HS-27A (cell line): ENCODE data around the gene SLC19A1.
"Not testable (repeated sequence)": the region's sequence is repeated elsewhere in the genome, so short reads cannot be mapped to it uniquely, and the experiment has no call there.

ENCODE experiments used
- DNase-seq: peaks from one replicate; pipeline ENCODE4 v3.0.0-alpha.2; 2012; ENCODE audit warnings: low read depth, missing footprints

The SLC19A1 gene

DNA sequence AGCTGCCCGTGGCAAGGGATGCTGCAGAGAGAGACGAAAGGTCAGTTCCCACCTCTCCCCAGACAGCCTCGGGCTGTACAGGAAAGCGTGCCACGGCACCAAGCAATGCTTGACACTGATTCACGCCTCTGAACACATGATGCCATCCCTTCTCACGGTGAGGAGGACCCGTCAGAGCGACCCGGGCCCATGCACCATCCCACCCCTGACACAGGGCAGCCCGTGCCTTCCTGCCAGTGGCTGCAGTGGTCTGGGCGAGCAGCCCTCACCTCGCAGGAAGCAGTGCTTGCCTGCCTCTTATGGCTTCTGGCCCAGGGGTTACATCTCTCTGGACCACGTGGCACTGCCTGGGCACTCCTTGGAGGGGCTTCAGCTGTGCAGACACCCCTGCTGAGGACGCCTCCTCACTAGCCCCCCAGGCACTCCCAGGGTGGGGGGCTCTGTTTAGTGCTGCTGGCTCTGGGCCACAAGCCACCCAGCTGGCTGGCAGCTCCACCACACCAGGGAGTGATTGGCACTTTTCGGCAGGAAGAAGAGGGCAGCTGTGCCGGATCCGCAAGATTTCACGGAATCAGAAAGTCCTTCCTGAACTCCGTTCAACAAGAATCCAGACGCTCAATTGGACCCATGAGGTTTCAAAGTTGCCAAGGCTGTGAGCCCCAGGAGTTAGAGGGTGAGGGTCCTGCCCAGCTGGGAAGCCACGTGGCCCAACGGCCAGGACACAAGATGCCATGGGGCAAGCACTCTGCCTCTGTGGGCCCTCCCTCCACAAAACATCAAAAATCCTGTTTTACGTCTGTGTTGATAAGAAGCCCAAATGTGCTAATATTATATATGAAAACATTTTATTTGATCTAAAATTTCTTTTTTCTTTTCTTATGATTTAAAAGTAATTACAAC lies 34.8 kb upstream of the SLC19A1 start:
- DNase-seq, result no peak

DNA sequence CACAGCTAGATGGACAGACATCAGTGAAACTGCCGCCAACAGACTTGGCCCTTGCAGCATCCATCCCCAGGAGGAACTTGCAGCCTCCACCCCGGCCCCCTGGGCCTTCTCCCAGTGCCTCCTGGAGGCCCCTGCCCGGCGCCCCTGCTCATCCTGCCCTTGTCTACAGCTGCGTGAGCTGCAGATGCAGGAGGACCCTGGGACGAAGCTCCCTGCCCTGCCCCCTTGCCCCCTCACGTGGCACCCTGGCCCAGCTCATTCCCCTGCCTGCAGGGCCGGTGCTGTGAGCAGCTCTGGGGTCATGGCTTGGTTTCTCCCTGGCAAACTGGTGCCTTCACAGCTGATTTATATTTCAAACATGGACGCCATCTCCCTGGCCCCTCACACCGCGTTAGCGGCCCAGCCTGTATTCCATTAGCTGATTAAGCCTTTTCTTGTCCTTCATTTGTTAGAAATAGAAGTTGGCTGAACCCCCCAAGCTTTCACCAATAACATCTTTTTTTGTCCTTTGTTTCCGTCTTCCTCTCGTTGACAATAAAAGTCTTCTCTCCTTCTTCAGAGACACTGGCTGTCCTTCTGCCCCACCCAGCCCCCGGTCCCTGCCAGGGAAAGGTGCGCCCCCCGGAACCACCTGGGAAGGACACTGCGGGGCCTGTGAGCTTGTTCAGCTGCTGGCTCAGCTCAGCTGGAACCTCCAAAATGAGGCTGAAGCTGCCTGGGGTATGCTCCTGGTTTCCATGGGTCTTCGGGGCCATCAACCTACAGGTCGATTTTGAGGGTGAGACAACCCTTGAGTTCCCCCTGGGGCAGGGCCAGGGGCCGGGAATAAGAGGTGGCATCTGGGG lies 34.0 kb upstream of the SLC19A1 start:
- DNase-seq, result no peak

DNA sequence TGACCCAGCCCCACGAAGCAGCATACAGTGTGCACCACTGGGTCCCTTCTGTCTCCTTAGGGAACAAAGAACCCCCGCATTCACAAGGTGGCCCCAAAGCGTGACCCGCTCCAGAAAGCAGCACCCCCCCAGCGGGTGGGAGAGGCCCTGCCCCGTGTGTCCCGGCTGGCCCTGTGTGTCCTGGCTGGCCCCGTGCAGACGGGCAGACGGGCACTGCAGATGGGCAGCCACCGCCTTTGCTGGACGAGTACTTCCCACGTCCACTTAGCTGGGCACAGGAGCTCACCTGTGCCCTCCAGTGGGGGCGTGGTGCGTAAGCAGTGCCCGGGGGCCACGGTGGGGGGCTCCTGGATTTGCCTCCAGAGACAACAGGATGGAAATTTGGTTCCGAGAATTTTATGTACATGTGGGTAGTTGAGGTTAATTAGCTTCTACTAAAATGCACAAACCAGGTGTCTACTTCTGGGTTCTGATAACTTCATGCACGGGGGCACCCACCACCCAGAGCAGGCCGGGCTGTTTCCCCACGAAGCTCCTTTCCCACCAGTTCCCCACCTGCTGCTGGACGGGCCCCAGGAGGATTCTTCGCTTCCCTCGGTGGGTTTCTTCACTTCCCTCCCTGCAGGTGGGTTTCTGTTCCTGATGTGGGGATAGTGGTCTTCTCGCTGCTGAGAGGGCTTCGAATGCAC lies 33.2 kb upstream of the SLC19A1 start:
- no peak for DNase-seq

DNA sequence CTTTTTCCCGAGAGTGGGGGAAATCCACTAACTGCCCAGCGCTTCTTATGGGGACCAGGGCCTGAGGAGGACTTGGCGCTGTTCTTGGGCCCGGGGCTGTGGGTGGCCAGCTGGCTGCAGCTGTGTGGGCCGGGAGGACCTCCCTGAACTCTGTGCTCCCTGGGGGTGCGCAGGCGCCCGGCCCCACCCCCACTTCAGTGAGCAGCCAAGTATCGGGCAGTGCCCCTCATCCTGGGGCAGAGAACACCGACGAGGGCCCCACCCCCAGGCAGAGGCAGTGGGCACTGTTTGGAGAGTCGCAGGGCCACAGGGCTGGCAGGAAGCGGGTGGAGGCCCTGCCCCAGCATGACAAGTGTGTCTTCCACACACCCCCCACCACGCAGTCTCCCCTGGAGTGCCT lies 32.5 kb upstream of the SLC19A1 start:
- DNase-seq, result no peak

DNA sequence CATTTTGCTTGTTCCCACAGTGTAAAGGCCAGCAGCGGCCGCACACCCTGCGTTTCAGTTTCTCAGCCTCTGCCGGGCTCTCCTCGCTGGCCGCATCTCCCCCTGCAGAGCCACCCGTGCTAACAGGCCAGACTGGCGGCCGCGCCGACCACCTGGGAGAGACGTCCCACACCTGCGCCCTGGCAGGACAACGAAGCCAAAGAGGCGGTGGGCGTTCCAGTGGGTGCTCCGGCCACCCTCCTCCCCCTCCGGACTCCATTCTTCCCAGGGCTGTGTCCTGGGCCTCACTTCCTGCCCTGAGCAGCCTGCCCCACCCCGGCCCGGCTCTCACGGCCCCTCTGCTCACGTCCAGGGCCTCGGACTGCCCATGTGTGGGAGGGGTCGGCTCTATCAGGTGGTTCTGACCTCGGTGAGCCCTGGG lies 31.9 kb upstream of the SLC19A1 start:
- no peak for DNase-seq

DNA sequence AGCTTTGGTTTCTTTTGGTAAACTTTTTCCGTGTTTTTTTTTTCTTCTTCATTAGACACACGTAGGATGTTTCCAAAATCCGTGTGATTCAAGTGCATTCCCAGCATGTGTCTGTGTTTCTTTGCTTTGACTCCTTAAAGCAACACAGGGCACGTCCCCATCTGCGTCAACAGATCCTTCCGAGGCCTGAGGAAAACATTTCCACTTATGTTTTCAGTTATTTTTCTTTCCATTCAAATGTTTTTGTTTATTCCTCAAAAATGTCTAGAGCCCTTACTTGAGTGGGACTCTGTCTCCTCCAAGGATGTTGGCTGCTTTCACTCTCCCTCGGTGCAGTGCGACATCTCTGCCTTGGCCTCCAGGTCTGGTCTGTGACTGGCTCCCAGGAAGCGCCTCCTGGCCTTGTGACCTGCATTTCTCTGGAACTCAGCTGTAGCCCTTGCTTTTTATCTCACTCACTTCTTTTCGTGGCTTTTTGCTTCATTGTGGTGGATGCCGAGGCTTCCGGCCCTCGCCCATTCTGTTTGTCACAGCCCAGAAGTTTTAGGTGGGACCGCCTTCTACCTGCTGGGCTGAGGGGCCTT lies 31.3 kb upstream of the SLC19A1 start:
- DNase-seq, result no peak

DNA sequence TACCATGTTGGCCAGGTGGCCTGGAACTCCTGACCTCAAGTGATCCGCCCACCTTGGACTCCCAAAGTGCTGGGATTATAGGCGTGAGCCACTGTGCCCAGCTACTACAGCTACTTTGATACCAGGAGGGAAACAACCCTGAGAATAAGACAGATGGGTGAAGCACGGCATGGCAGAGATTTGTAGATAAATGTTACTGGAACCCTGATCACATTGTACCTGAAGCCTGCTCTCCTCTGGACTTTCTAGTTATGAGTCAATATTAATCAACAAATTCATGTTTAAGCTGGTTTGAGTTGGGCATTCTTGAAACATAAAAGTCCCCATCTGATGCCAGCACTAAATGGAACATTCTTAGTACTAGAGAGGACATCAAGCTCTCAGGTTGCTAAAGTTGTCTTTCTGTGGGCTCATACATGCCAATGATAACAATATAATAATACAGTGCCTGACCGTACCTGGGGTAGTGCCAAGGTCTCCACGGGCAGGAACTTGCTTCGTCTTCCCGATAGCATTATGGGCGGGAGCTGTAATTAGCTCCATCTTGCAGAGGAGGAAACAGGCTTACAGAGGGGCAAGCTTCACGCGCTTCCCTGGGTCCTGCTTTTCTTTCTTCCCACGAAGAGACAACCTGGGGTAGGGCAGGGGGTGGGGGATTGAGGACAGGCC lies 30.7 kb upstream of the SLC19A1 start:
- no peak for DNase-seq

DNA sequence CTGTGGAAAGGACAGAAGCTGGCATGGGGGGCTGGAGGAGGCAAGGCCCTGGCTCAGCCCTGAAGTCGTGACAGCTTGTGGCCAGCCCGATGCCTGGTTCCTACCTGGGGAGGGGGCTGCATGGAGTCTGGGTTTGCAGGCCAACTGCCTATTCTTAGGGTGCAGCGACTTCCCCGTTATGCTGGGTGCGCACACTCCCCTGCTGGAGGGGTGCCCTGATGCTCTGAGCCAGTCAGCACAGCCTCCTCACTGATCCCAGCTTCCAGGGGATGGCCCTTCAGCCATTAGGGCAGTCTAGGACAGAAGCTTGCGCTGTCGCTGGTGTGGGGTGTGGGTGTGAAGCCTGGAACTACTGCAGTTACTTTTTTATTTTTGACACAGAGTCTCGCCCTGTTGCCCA lies 30.0 kb upstream of the SLC19A1 start:
- no peak for DNase-seq

DNA sequence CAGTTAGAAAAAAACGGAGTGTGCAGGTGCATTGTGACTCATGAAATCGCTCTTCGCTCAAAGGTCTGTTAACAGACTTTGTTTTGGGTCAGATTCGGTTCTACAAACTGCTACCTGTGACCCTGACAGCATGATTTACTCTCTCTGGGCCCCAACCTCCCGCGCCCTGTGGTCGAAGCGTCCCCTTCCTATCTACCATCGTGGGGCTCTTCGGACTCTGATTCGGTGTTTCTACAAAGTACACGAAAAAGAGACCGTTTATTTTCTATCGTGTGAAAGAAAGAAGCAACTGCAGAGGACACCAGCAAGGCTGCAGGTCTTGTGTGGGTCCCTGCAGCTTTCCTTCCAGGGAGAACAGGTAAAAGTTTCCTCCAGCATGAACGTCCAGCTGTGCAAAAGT lies 29.4 kb upstream of the SLC19A1 start:
- DNase-seq, result no peak

DNA sequence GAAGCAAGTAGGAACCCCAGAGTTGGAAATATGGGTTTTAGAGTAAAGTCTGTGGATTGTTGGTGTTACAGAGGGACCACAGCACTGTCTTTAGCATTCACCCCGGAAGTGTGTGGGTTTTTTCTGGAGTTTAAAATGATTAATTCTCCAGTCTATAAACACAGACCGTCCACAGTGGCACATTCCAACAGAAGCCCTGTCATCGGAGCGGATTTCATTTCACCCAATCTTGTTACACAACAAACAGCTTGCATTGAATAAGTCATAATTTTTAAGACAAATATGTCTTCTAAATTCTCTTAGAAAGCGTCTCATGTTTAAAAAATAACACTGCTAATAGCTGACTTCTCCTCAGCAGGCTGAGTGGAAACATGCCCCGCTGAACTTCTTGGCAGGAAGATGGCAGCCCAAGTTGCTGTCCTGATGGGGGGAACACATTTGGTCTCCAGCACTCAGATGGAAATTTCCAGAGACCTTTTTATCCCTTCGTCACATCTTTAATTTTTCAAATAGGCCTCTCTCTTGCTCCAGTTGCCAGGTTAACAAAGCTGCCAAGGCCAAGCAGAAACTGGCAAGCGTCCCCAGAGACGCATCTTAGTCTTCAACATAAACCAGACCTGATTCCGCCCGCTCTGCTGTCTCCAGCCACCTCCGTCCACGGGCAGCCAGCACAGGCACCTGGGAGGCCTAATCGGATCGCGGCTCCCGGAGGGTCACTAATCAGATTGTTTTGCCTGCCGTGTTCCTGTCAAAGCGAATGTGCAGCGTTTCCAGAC lies 28.8 kb upstream of the SLC19A1 start:
- DNase-seq, result no peak

DNA sequence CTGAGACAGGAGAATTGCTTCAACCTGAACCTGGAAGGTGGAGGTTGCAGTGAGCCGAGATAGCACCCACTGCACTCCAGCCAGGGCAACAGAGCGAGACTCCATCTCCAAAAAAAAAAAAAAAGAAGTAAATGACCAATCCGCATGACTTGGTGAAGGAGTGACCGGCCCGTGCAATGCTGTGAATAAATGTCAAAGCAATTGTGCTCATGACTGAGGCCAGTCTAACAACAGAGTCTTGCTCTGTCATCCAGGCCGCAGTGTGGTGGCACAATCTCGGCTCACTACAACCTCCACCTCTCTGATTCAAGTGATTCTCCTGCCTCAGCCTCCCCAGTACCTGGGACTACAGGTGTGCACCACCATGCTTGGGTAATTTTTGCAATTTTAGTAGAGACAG lies 27.8 kb upstream of the SLC19A1 start:
- no peak for DNase-seq

DNA sequence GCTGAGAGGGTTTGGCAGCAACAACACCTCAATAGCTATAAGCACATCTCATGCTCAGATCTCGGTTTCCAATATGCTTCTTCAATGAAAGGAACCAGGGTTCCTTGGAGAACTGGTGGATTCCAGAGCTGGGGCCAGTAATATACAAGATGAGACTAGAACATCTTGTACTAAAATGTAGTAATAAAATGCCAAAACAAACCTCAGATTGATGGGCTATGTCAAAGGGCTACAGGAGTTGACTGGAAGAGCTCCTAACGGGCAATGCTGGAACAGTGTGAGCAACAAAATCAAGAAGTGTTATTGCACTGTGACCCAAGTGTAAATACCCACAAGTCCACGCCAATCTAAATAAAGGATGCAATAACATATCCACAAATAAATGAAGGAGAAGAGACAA lies 26.1 kb upstream of the SLC19A1 start:
- no peak for DNase-seq

DNA sequence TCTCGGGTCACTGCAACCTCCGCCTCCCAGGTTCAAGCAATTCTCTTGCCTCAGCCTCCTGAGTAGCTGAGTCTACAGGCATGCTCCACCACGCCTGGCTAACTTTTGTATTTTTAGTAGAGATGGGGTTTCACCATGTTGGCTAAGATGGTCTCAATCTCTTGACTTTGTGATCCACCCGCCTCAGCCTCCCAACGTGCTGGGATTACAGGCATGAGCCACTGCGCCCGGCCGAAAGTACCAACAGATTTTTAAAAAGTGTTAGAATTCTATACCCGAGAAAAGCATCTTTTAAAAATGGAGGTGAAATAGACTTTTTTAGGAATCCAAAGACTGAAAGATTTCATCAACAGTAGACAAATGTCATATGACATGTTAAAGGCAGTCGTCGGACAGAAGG lies 21.9 kb upstream of the SLC19A1 start:
- DNase-seq, result not testable (repeated sequence)

DNA sequence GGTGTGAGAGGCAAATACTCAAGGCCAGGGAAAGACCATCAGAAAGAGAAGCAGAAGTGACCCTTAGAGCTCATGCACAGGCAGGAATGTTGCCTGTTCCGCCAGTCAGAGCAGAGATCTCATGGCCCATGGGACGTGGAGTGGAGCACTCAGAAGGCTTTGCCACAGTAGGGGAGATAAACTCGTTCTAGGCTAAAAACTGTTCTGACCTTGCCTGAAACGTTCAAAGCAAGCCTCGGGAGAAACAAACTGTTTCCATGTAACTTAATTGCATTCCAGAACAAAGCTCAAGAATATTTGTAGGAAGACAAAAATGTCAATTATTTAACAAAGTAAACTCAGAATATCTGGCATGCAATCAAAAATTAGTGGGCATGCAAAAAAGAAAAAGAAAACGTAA lies 20.7 kb upstream of the SLC19A1 start:
- no peak for DNase-seq

DNA sequence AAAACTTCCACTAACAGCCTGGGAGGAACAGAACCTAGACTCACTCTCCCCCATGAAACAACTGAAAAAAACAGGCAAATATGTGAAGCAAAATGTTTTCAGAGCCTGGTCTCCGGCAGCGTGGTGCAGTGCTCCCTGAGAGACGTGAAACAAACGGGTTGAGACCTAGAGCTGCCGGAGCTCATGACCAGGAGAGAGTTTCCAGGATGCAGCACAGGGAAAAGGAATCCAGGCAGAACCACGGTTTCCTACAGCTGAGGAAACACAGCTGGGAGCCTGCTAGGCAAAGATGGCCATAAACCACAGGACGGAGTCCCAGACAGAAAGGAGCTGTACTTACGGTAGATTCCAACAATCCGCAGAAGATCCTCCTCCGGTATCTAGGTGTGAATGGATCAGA lies 20.2 kb upstream of the SLC19A1 start:
- DNase-seq, result no peak

DNA sequence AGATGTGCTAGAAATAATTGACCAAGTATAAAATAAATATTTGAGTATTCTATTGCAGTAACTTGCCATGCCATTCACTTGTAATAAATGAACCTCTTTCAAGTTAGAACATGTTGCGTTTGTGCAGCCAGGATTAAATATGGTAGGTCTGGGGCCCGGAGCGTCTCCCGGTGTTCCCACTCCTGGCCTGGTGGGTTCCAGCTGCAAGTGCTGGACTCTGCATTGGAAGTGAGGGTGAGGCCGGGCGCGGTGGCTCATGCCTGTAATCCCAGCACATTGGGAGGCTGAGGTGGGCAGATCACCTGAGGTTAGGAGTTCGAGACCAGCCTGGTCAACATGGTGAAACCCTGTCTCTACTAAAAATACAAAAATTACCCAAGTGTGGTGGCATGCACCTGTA lies 19.0 kb upstream of the SLC19A1 start:
- DNase-seq, result not testable (repeated sequence)

DNA sequence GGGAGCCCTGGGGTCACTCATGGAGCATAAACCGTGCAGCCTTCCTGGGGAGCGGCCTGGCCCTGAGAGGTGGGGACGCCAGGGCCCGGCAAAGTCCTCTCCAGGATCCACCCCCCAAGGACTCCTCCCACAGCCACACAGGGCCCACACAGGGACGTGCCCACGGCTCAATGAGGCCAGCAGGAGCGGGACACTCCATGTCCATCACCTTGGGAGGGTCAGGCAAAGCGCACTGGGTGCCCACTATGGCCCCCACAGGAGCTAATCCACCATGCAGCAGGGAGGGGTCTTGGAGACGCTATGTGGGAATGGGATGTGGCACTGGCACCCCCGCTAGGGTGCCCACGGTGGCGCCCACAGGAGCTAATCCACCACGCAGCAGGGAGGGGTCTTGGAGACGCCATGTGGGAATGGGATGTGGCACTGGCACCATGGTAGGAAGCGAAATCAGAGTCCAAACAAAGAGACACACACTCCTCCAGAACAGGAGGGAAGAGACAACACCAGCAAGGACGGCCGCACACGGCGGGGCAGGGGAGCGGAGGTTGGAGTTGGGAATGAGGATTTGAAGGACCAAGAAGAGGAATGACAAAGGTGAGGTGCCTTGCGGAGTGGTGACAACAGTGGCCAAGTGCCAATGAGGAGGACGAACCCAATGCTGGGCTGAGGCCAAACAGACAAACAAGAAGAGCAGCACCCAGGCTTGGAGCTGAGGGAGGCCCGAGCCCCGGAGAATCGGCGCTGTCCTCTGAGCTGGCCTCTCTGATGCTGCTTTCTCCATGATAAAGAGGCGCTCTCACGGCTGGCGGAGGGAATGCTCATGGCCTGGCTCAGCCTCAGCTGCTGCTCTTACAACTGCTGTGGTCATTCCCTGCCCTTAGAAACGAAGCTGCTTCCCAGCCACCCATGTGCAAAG lies 18.1 kb upstream of the SLC19A1 start:
- no peak for DNase-seq

DNA sequence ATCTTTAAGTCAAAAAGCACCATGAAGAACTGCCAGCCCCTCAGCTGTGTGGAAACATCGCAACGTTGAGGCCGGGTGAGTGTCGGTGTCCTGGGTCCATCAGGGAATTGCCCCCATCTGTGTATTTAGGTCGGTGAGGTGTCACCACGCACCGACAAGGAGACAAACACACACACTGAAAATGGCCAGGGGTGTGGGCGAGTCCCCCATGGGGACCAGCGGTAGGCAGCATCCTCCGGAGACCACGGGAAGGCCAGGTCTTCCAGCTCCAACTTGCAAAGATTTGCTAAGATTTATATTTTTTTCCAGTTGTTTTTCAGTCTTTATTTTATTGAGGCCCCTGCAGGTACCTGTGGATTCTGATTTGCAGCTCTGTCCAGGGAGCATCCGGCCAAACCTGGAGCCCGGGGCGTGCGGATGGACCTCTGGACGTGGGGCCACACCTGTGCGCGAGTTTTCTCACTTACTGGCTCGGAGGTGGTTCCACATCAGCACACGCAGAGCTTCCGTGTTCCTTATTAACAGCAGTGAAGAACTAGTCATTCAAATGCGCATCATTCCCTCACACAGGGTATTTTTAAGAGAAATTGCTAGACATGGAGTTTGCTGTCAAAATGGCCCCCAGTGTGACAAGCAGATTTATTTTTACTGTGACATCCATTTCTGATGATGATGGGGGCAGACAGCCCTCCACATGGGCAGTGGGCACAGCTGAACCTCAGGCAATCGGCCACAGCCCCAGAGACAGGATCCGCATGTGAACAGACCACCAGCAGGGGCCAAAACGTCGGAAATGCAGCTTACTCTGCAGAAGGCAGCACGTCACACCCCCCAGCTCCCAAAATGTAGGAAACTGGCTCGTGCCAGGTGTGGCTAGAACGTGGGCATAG lies 17.2 kb upstream of the SLC19A1 start:
- DNase-seq, result no peak
